HG02610 (cell line): ENCODE data around the gene TMED4.

Experiments used
- ATAC-seq: cut with Tn5 transposase; IDR thresholded peaks from one replicate; pipeline ENCODE4 v1.9.1; 2021; ENCODE audit warnings: mild to moderate bottlenecking, moderate library complexity; ENCODE audit not compliant: unreplicated experiment

The TMED4 gene

GRCh38 chr7:44541028-44541869, 40.8 kb downstream of the TMED4 start, which contains the start of gene NPC1L1:
TSS of gene NPC1L1 (minus strand) at chr7:44541330. CDS start at chr7:44541259, 71 bp downstream.
- no peak for ATAC-seq

- ATAC-seq: no peak
Measured at GRCh38 chr7:44540592-44541027, 41.4 kb downstream of the TMED4 start.

- ATAC-seq: no peak
Measured at GRCh38 chr7:44539669-44540506, 42.1 kb downstream of the TMED4 start.

GRCh38 chr7:44538798-44539668, 43.0 kb downstream of the TMED4 start:
- ATAC-seq: no peak

GRCh38 chr7:44538093-44538797, 43.8 kb downstream of the TMED4 start:
- ATAC-seq: no peak

GRCh38 chr7:44537442-44537841, 44.6 kb downstream of the TMED4 start:
- no peak for ATAC-seq

- ATAC-seq: no peak
Measured at GRCh38 chr7:44536090-44536489, 45.9 kb downstream of the TMED4 start.

GRCh38 chr7:44535348-44536064, 46.5 kb downstream of the TMED4 start:
- ATAC-seq: no peak

- ATAC-seq: no peak
Measured at GRCh38 chr7:44534501-44534900, 47.5 kb downstream of the TMED4 start.

GRCh38 chr7:44534087-44534486, 47.9 kb downstream of the TMED4 start:
- ATAC-seq: no peak

- ATAC-seq: no peak
Measured at GRCh38 chr7:44533301-44534055, 48.6 kb downstream of the TMED4 start.

GRCh38 chr7:44531421-44532380, 50.3 kb downstream of the TMED4 start:
- ATAC-seq: no peak

GRCh38 chr7:44530990-44531389, 51.0 kb downstream of the TMED4 start:
- ATAC-seq: no peak
